Upper lobe of left lung (tissue), 4 donors: ENCODE measurements around the gene FRMD5.

ENCODE experiments used
- EP300 ChIP-seq, 4 donors: sonication (generic); formaldehyde crosslinking; IDR thresholded peaks; one replicate each; pipeline ENCODE4 v1.5.1; 2017; ENCODE audit warnings: antibody characterized with exemption in 4 of 4, control low read depth in 2 of 4
- POLR2A ChIP-seq, 4 donors: fragments of 450-650 bp; IDR thresholded peaks; one replicate each; pipeline ENCODE4 v1.5.1; 2016 to 2017; ENCODE audit warnings: antibody characterized with exemption in 4 of 4, mild to moderate bottlenecking in 2 of 4
- TF ChIP-seq, protein P1 (sequence below), 6 experiments: fragments of 450-650 bp in 4 of 6; fragments of 200-600 bp in 2 of 6; sonication (generic) in 2 of 6; IDR thresholded peaks; one replicate each; pipeline ENCODE4 v1.5.1; 2016 to 2019; ENCODE audit warnings: antibody characterized with exemption in 6 of 6

- TF ChIP-seq, protein P1, sequence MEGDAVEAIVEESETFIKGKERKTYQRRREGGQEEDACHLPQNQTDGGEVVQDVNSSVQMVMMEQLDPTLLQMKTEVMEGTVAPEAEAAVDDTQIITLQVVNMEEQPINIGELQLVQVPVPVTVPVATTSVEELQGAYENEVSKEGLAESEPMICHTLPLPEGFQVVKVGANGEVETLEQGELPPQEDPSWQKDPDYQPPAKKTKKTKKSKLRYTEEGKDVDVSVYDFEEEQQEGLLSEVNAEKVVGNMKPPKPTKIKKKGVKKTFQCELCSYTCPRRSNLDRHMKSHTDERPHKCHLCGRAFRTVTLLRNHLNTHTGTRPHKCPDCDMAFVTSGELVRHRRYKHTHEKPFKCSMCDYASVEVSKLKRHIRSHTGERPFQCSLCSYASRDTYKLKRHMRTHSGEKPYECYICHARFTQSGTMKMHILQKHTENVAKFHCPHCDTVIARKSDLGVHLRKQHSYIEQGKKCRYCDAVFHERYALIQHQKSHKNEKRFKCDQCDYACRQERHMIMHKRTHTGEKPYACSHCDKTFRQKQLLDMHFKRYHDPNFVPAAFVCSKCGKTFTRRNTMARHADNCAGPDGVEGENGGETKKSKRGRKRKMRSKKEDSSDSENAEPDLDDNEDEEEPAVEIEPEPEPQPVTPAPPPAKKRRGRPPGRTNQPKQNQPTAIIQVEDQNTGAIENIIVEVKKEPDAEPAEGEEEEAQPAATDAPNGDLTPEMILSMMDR (IDR thresholded peaks at IDR 0.05), result no peak
- TF ChIP-seq EP300 (IDR thresholded peaks at IDR 0.05) (no peak), POLR2A (IDR thresholded peaks at IDR 0.05) (no peak)
Measured at GRCh38 chr15:44158111-44158510, 37.0 kb downstream of the FRMD5 start.
